Measurements from ENCODE around the gene HGD.
"Not testable (repeated sequence)": the region's sequence is repeated elsewhere in the genome, so short reads cannot be mapped to it uniquely, and the experiment has no call there.

- not testable (repeated sequence) for TF ChIP-seq CTCF (IDR thresholded peaks at IDR 0.05; ENCODE audit: insufficient read depth, low read depth, low read length); EZH2 (IDR thresholded peaks at IDR 0.05; ENCODE audit: insufficient read depth, low read length)
These were observed 4.8 kb downstream of the HGD start for GRCh38 chr3:120677193-120677592.

Data from astrocyte (in vitro differentiated cells and primary cell).